Measurements from ENCODE around the gene CAMK2D. TPM values are rescaled to one million over a fixed set of nuclear protein-coding genes. Genes with fewer than 3 reads are reported as not detected.
"Not testable (repeated sequence)": the region's sequence is repeated elsewhere in the genome, so short reads cannot be mapped to it uniquely, and the experiment has no call there.

Gene CAMK2D
- total RNA-seq, 1 experiment from 2014 or later = 9.0 TPM

- H2BK15ac ChIP-seq (ENCODE audit: low read depth, low read length) = no peak overlapping the region
- no peak overlapping the region for H3K23ac ChIP-seq (ENCODE audit: insufficient read length, low read depth, low read length)
- H3K79me2 ChIP-seq (ENCODE audit: insufficient read depth, low read length) = no peaks in the 10 kb centered on the region
- no peak overlapping the region for H2BK20ac ChIP-seq (ENCODE audit: low read depth, low read length, poor library complexity, severe bottlenecking)
- H3T11ph ChIP-seq (ENCODE audit: low read length) = no peak overlapping the region
- no peak overlapping the region for H2BK120ac ChIP-seq (ENCODE audit: low read depth, low read length, poor library complexity, severe bottlenecking)
- H4K20me1 ChIP-seq (ENCODE audit: control insufficient read depth, insufficient read depth, insufficient read length) = no peaks in the 10 kb centered on the region
- no peaks in the 10 kb centered on the region for H3K23me2 ChIP-seq (ENCODE audit: insufficient read length, low read depth, low read length, poor library complexity, severe bottlenecking)
- Mint-ChIP-seq H3K27ac (no peak overlapping the region), H3K27me3 (ENCODE audit: low read depth) (no peaks in the 10 kb centered on the region), H3K4me1 (no peaks in the 10 kb centered on the region), H3K36me3 (ENCODE audit: insufficient read depth in 1 of 3, low read depth in 3 of 3) (peaks cover 2 to 5% (median 3%) of the 10 kb centered on the region in 3 experiments; a peak in 2 of 7 replicates), H3K9me3 (peaks cover 15 to 16% of the 10 kb centered on the region in 2 experiments), H3K4me3 (no peak overlapping the region)
- H2AFZ ChIP-seq (ENCODE audit: low read length) = no peak overlapping the region
- H3K27ac ChIP-seq (ENCODE audit: insufficient read length, low read depth, low read length) = no peak overlapping the region
- no peak overlapping the region for H3K14ac ChIP-seq (ENCODE audit: insufficient read depth, low read length)
- no peaks in the 10 kb centered on the region for H3K79me1 ChIP-seq (ENCODE audit: insufficient read depth, low read depth, low read length, poor library complexity, severe bottlenecking)
- no peak overlapping the region for H4K8ac ChIP-seq (replicated peaks; ENCODE audit: insufficient read length, low read depth, low read length)
- H3K4me2 ChIP-seq (ENCODE audit: insufficient read depth, insufficient read length, low read length) = no peak overlapping the region
- H3K18ac ChIP-seq (ENCODE audit: insufficient read length, low read depth, low read length) = no peak overlapping the region
- no peak overlapping the region for H2BK5ac ChIP-seq (ENCODE audit: insufficient read length, low read length)
- H4K91ac ChIP-seq (ENCODE audit: insufficient read length, low read depth, low read length) = no peak overlapping the region
- no peak overlapping the region for H3K56ac ChIP-seq (ENCODE audit: insufficient read length, low read depth, low read length)
- no peak overlapping the region for H3K9ac ChIP-seq (ENCODE audit: extremely low read depth, insufficient read length, low read length)
- no peak for DNase-seq
- H2BK12ac ChIP-seq (ENCODE audit: insufficient read length, low read depth, low read length) = no peak overlapping the region
- TF ChIP-seq CTCF (conservative IDR thresholded peaks at IDR 0.05) = no peak
- no peak overlapping the region for H4K5ac ChIP-seq (ENCODE audit: insufficient read length, low read depth, low read length)
- no peaks in the 10 kb centered on the region for H3K4me1 ChIP-seq (ENCODE audit: insufficient read depth, low read length)
- H2AK5ac ChIP-seq (ENCODE audit: insufficient read length, low read length) = no peak overlapping the region
- H3K9me3 ChIP-seq (ENCODE audit: control insufficient read depth, low read depth, low read length) = no peaks in the 10 kb centered on the region
- H3K4ac ChIP-seq (ENCODE audit: low read depth, low read length) = no peak overlapping the region
- no peaks in the 10 kb centered on the region for H3K27me3 ChIP-seq (ENCODE audit: insufficient read depth, low read length)
Measured at GRCh38 chr4:113801882-113802281, 40.3 kb upstream of the CAMK2D start.

- H2BK120ac ChIP-seq (ENCODE audit: low read depth, low read length, poor library complexity, severe bottlenecking); H3K27me3 ChIP-seq (ENCODE audit: insufficient read depth, low read length); H3K23ac ChIP-seq (ENCODE audit: insufficient read length, low read depth, low read length); H3T11ph ChIP-seq (ENCODE audit: low read length); H3K79me2 ChIP-seq (ENCODE audit: insufficient read depth, low read length); H2AK5ac ChIP-seq (ENCODE audit: insufficient read length, low read length); H4K8ac ChIP-seq (replicated peaks; ENCODE audit: insufficient read length, low read depth, low read length); H3K79me1 ChIP-seq (ENCODE audit: insufficient read depth, low read depth, low read length, poor library complexity, severe bottlenecking); H4K20me1 ChIP-seq (ENCODE audit: control insufficient read depth, insufficient read depth, insufficient read length); H3K4me1 ChIP-seq (ENCODE audit: insufficient read depth, low read length); H3K27ac Mint-ChIP-seq; H3K14ac ChIP-seq (ENCODE audit: insufficient read depth, low read length); H4K5ac ChIP-seq (ENCODE audit: insufficient read length, low read depth, low read length); H2BK20ac ChIP-seq (ENCODE audit: low read depth, low read length, poor library complexity, severe bottlenecking); H2BK15ac ChIP-seq (ENCODE audit: low read depth, low read length); DNase-seq; H4K91ac ChIP-seq (ENCODE audit: insufficient read length, low read depth, low read length); H3K4me2 ChIP-seq (ENCODE audit: insufficient read depth, insufficient read length, low read length); H3K27me3 Mint-ChIP-seq (ENCODE audit: low read depth); H2BK5ac ChIP-seq (ENCODE audit: insufficient read length, low read length); H3K4me3 Mint-ChIP-seq; H2BK12ac ChIP-seq (ENCODE audit: insufficient read length, low read depth, low read length); H3K56ac ChIP-seq (ENCODE audit: insufficient read length, low read depth, low read length); H3K9me3 ChIP-seq (ENCODE audit: control insufficient read depth, low read depth, low read length); H3K27ac ChIP-seq (ENCODE audit: insufficient read length, low read depth, low read length); H3K4me1 Mint-ChIP-seq; H2AFZ ChIP-seq (ENCODE audit: low read length); H3K4ac ChIP-seq (ENCODE audit: low read depth, low read length); H3K9ac ChIP-seq (ENCODE audit: extremely low read depth, insufficient read length, low read length); H3K23me2 ChIP-seq (ENCODE audit: insufficient read length, low read depth, low read length, poor library complexity, severe bottlenecking); H3K18ac ChIP-seq (ENCODE audit: insufficient read length, low read depth, low read length): not testable (repeated sequence)
- H3K36me3 Mint-ChIP-seq (ENCODE audit: insufficient read depth in 1 of 3, low read depth in 3 of 3) = peaks cover 4 to 20% (median 15%) of the 10 kb centered on the region in 3 experiments; a peak in 5 of 7 replicates
- WGBS (ENCODE audit: extremely low coverage, insufficient read length, low lambda C conversion rate) = no CpG with 5 or more reads among the region's 24 CpGs
- peaks cover 29 to 35% of the 10 kb centered on the region in 2 experiments for H3K9me3 Mint-ChIP-seq
Measured at GRCh38 chr4:113796381-113796780, 34.8 kb upstream of the CAMK2D start.
